Adrenal gland (tissue), 12 donors: ENCODE results near the gene SPRR3. TPM values are rescaled to one million over a fixed set of nuclear protein-coding genes. Genes with fewer than 3 reads are reported as not detected.

Experiments
- DNase-seq, 7 donors: peaks; one replicate each; pipeline ENCODE4 v3.0.0-alpha.2; 2019 to 2020
- H3K27ac ChIP-seq, 5 donors: fragments of 200-600 bp; sonication (generic) in 4 of 5; 1 replicate in 3 of 5; 2 replicates in 2 of 5; pipeline versions ENCODE4 v1.5.1 to v1.8.0; 2016 to 2020; ENCODE audit warnings: mild to moderate bottlenecking in 1 of 5
- H3K27me3 ChIP-seq: fragments of 200-600 bp; 2 replicates; pipeline ENCODE4 v1.8.0; 2021
- H3K36me3 ChIP-seq, 2 donors: fragments of 200-600 bp; replicated peaks in 1 of 2; 1 replicate in 1 of 2; 2 replicates in 1 of 2; pipeline versions ENCODE4 v1.5.1 to v1.8.0; 2018 to 2022
- H3K4me1 ChIP-seq, 2 donors: fragments of 200-600 bp; replicated peaks in 1 of 2; 1 replicate in 1 of 2; 2 replicates in 1 of 2; pipeline versions ENCODE4 v1.5.1 to v1.8.0; 2018 to 2021
- H3K4me3 ChIP-seq, 4 donors: fragments of 200-600 bp; sonication (generic) in 3 of 4; one replicate each; pipeline ENCODE4 v1.5.1; 2016 to 2018
- H3K9me3 ChIP-seq, 3 donors: fragments of 200-600 bp; sonication (generic) in 1 of 3; replicated peaks in 1 of 3; 1 replicate in 2 of 3; 2 replicates in 1 of 3; pipeline versions ENCODE4 v1.5.1 to v1.8.0; 2016 to 2021
- CTCF ChIP-seq, 6 experiments: fragments of 450-650 bp in 4 of 6; fragments of 200-600 bp in 2 of 6; sonication (generic) in 1 of 6; IDR thresholded peaks; 1 replicate in 5 of 6; 2 replicates in 1 of 6; pipeline versions ENCODE4 v1.5.1 to v1.8.0; 2016 to 2021; ENCODE audit warnings: antibody characterized with exemption in 6 of 6, mild to moderate bottlenecking in 2 of 6, moderate library complexity in 1 of 6
- POLR2A ChIP-seq, 2 donors: fragments of 450-650 bp; IDR thresholded peaks; one replicate each; pipeline ENCODE4 v1.6.1; 2017; ENCODE audit warnings: antibody characterized with exemption in 2 of 2, mild to moderate bottlenecking in 2 of 2, moderate library complexity in 1 of 2
- WGBS, 4 donors: extraction: QIAGEN DNeasy Blood & Tissue Kit in 2 of 4; methylation state at CpG; one replicate each; pipeline versions ENCODE4 v1.1.5 to v1.1.7; 2013 to 2017; 5-methylcytosine and 5-hydroxymethylcytosine counted together
- intact Hi-C, 2 donors: fragments of 100-400 bp; cut with DNase I; formaldehyde crosslinking; loops; one replicate each; pipeline versions ENCODE4 v1.14.1 to v1.15.0; 2022 to 2023
- polyA plus RNA-seq, 3 donors: library from polyadenylated mRNA; stranded (reverse); fragments of 200-250 nt in 2 of 3; fragments of 350-450 nt in 1 of 3; fragmentation: Illumina TruSeq in 1 of 3; extraction: RNeasy Lipid Tissue Mini Kit (QIAGEN cat#74804) in 1 of 3; gene quantifications; one replicate each; pipeline ENCODE4 v1.2.3, GENCODE V29; 2013 to 2014
- total RNA-seq, 9 donors: library from RNA; depleted of rRNA in 4 of 9; stranded (reverse); fragments of >200 nt in 4 of 9; fragments of 120-200 nt in 1 of 9; fragmentation: NEBNext Ultra II Directional in 1 of 9; extraction: Animal tissue kit (Norgen Biotek cat#: 25700) in 1 of 9; gene quantifications; one replicate each; pipeline versions ENCODE4 v1.1.0 to v1.2.4, GENCODE V29; 2013 to 2023
- donor health status: healthy with polysubstance abuse.
- donor health status: Bipolar disorder and iron deficiency.
- donor health status: DM: yes; HTN: yes; CAD: no.
- donor health status: DM: no; HTN: no; CAD: no.
- donor health status: DM: no; HTN: no; CAD: no.
- donor health status: DM: yes; HTN: yes; CAD: no.

The SPRR3 gene
- total and polyA plus RNA-seq, 12 donors = 0.67 to 6.1 (median 2.5) TPM; not detected in 8

GRCh38 chr1:153025797-153026196 is 24.2 kb downstream of the SPRR3 start:
- Histone ChIP-seq H3K27me3 (no peaks in the 10 kb centered on the region), H3K27ac (no peak overlapping the region), H3K4me1 (no peaks in the 10 kb centered on the region), H3K36me3 (no peaks in the 10 kb centered on the region), H3K4me3 (no peak overlapping the region), H3K9me3 (no peaks in the 10 kb centered on the region)
- TF ChIP-seq POLR2A (IDR thresholded peaks at IDR 0.05) = no peak
- TF ChIP-seq CTCF (IDR thresholded peaks at IDR 0.05) = no peak
- DNase-seq = no peak
- intact Hi-C loops = no loop called here
- 68 to 90% (median 85%) methylated on average over 1 of the region's 1 CpG for WGBS, 4 donors

GRCh38 chr1:153028766-153029165 is 27.2 kb downstream of the SPRR3 start:
- no peaks in the 10 kb centered on the region for H3K4me1 ChIP-seq
- H3K36me3 ChIP-seq = no peaks in the 10 kb centered on the region
- 54 to 80% (median 72%) methylated on average over 1 of the region's 1 CpG for WGBS, 4 donors
- no peak overlapping the region for H3K4me3 ChIP-seq
- TF ChIP-seq CTCF (IDR thresholded peaks at IDR 0.05) (no peak), POLR2A (IDR thresholded peaks at IDR 0.05) (no peak)
- DNase-seq = no peak
- H3K9me3 ChIP-seq = no peaks in the 10 kb centered on the region
- no peak overlapping the region for H3K27ac ChIP-seq
- H3K27me3 ChIP-seq = no peaks in the 10 kb centered on the region
- intact Hi-C loops = no loop called here

GRCh38 chr1:153030895-153031294 is 29.3 kb downstream of the SPRR3 start, which contains the start of gene SPRR1B:
SPRR1B (plus strand) TSS chr1:153031203; CDS start chr1:153032346, 1,143 bp downstream.
- H3K4me3 ChIP-seq = no peak within 1 kb of the TSS
- H3K27ac ChIP-seq = no peak within 1 kb of the TSS
- no peak for DNase-seq
- no peaks in the 10 kb centered on the region for H3K9me3 ChIP-seq
- no peaks in the 10 kb centered on the region for H3K4me1 ChIP-seq
- no peaks in the 10 kb centered on the region for H3K27me3 ChIP-seq
- TF ChIP-seq POLR2A (IDR thresholded peaks at IDR 0.05) (no peak), CTCF (IDR thresholded peaks at IDR 0.05) (no peak)
- H3K36me3 ChIP-seq = no peaks in the 10 kb centered on the region
- intact Hi-C loops = no loop called here

- Histone ChIP-seq H3K27me3 (no peaks in the 10 kb centered on the region), H3K4me3 (no peak overlapping the region), H3K36me3 (no peaks in the 10 kb centered on the region), H3K4me1 (no peaks in the 10 kb centered on the region), H3K27ac (no peak overlapping the region), H3K9me3 (no peaks in the 10 kb centered on the region)
- TF ChIP-seq POLR2A (IDR thresholded peaks at IDR 0.05) = no peak
- no peak for TF ChIP-seq CTCF (IDR thresholded peaks at IDR 0.05)
- intact Hi-C loops = no loop called here
- DNase-seq = no peak
Measured at GRCh38 chr1:153032073-153032472, 30.5 kb downstream of the SPRR3 start.
